GM18868 (cell line): ENCODE measurements around the gene MYO7B.

Experiments
- ATAC-seq: cut with Tn5 transposase; IDR thresholded peaks from one replicate; pipeline ENCODE4 v1.9.1; 2021; ENCODE audit warnings: mild to moderate bottlenecking, moderate library complexity; ENCODE audit not compliant: unreplicated experiment

Gene MYO7B

DNA sequence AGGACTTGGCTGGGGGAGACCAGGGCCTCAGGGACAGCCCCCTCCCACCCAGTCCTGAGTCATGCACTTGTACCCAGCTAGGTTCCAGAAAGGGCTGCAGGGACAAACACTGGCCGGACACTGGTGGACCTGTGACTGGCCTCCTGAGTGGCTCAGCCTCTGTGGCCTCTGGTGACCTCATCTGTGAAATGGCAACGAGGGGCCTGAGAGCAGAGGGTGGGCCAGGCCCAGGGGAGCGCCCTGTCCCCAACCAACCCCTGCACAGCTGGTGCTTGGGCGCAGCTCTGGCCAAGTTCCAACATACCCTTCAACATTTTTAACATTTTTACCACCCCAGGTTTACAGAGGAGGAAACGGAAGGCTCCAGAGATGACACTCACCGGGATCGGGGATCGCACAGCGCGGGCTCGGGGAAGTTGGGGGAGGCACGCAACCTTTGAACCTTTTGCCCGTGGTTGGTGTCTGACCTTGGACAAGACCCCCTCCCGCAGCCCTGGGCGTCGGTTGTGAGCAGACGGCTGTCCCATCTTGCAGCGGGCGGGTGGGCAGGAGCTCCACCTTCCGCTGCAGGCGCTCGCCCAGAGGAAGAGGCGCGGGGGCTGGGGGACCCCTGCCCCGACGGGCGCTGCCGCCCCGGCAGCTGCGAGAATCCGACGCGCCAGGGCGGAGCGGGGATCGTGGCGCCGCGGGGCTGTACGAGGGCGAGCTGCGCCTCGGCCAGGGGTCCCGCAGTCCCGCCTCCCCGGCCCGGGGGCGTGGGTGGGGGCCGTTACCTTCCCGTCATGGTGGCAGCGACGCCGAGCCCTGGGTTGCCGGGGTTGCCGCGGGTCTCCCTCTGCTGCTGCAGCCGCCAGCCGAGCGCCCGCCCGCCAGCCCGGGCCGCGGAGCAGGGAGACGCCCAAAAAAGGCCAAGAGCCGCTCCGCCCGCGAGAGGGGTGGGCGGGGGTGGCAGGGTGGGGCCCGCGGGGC, 139.0 kb downstream of the MYO7B start:
- ATAC-seq: no peak

DNA sequence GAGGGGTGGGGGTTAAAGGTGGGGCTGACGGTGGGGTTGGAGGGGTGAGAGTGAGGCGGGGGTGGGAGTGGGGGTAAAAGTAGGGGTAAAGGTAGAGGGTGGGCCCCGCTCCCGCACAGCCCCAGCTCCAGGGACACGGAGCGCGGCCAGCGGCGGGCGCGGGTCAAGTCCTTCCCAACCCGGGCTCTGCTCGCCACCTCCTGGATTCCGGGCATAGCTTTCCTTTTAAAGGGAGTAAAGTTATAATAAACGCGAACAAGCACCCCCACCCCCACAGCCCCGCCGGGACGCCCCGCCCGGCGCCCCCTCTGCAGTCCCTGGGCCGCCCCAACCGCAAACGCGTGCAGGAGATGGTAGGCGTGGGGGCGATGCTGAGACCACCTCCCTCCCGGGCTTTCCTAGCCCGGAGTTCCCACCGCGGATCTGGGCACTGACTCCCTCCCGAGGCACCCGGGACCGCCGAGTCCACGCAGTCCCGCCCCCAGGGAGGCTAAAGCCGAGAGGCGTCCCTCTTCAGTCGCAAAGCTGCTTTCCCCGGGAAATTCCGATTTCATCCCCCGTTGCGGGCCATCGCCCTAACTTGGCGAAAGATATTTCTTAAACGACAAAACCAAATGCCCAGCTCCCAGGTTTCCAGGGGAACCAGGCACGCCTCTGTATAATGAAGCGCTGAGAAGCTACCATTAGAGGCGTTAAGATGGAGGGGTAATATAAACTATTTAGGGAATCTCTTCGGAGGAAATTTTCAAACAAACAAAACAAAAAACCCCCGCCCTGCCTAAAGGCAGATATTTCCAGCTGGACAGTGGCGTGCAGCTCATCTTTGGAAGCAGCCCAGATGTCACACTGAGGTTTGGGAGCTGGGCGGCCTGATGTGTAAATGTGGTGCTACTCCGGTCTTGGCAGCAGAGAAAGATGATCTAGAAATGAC, 140.1 kb downstream of the MYO7B start, which contains the start of gene LIMS2:
Gene LIMS2, minus strand, starts transcription at position 200 of the 931 bp plus-strand sequence. CDS start 506 bp downstream, outside the sequence.
- no peak for ATAC-seq

DNA sequence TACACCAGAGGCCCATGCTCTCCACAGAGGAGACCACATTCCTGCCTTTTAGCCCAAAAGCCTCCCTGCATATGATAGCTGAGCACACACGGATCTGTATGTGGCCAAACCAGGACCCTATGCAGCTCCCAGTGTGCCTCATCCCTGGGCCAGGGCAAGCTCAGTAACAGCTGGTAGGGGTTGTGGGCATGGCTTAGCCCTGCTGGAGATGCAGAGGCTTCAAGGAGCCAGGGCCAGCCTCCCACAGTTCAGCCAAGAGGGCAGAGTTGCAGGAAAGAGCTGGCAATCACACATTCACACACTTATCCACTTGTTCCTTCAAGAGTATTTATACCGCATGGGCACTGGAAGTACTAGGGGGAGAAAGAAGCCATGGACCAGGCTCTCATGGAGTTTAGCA, 141.4 kb downstream of the MYO7B start:
- no peak for ATAC-seq

DNA sequence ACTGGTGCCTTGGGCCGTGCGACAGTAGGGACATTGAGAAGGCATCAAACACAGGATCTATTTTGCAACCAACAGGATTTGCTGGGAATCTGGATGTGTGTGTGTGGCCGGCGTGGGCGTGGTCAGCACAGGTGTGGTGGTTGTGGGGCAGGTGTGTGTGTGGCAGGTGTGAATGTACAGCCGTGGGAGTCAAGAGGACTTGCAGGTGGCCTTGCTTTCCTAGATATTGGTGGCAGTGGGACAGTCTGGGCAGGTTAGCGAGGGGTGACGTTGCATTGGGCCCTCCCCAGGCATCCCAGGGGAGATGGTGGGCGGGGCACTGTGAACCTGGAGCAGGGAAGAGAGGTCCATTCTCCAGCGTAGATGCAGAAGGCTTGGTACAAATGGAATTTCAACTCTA, 143.0 kb downstream of the MYO7B start:
- ATAC-seq: no peak

DNA sequence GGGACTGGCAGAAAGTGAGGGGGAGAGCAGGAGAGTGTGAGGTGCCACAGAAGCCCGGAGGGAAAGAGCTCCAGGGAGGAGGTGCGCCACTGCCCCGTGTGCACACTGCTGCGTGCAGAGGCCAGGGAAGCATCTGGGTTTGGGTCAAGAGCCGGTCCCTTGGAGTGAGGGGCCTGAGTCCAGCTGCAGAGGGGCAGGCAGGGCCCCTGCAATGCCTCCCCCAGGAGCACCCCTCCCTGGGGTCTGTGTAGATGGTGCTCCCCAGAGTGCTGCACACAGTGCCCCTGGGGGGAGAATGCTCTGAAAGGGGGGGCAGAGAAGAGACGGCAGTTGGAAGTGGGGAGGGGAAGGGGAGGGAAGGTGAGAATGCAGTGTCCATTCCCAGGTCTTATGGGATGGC, 143.5 kb downstream of the MYO7B start:
- no peak for ATAC-seq

DNA sequence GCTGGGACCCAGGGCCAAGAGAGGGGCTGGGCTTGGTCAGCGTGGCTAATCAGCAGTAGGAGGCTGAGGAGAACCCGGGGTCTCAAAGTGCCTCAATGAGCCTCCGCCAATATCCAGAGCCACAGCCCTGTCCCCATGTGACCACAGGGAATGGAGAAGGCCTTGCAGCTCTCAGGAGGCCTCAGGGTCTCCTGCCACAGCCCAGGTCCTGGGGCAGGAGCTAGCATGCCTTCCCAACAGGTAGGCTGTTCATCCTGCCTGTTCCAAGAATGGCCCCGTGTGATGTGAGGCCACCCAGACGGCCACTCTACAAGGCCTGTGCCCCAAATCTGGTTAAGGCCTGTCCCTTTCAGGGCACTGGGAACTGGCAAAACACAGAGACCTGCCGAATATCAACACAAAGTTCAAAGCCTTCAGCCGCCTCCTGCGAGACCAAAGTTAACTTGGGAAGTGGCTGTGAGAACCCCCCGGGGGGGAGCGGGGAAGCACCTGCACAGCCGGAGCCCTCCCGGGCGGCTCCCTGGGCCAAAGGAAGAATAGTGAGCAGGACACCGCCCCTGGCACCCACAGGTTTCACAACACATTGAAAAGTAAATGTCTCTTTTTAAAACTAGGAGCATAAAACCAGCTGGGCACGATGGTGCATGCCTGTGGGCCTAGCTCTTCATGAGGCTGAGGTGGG, 144.3 kb downstream of the MYO7B start:
- no peak for ATAC-seq

DNA sequence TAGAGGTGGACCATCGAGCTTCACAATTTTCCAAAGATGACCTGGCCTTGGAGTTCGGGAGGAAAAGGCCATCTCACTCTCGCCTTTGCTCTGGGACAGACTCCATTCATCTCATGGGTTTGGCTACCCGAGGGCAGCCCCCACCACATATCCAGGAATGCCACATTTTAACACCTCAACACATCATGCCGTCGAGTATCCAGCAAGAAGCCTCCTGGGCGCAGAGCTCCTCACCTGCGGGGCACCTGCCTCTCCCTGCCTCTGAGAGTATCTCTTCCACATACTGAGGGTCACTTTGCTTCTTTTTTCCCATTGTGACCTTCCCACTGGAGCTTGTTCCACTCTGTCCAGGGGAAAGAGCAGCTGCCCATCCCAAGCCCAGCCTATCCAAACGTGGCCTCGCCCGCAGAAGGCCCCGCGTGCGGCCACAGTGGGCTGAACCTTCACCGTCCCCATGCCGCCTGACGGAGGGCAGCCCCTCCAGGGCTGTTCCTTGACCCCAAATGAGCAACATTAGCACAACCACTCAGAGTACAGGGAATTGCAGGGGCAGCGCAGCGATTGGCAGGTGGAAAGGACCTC, 145.3 kb downstream of the MYO7B start:
- no peak for ATAC-seq

DNA sequence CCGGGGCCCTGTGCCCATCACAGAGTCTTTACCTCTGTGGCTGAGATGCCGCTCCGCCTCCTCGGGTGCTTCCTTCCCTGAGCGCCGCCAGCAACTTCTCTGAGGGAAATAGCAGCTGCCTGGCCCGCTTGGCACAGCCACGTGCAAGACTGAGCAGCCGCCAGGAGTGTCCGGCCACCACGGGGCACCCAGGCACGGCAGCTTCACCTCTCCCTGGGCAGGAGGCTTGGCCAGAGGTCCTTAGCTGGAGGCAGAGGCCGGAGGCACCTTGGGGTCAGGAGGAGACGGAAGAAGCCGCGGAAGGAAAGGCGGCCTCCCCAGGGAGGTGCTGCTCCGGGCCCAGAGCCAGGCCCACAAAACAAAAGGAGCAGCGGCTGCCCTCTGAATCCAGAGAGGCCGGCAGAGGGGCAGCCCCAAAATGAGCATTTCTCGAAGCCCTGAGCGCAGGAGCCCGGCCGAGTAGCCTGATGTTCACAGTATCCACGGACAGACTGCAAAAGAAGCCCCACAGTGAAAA, 145.9 kb downstream of the MYO7B start:
- no peak for ATAC-seq

DNA sequence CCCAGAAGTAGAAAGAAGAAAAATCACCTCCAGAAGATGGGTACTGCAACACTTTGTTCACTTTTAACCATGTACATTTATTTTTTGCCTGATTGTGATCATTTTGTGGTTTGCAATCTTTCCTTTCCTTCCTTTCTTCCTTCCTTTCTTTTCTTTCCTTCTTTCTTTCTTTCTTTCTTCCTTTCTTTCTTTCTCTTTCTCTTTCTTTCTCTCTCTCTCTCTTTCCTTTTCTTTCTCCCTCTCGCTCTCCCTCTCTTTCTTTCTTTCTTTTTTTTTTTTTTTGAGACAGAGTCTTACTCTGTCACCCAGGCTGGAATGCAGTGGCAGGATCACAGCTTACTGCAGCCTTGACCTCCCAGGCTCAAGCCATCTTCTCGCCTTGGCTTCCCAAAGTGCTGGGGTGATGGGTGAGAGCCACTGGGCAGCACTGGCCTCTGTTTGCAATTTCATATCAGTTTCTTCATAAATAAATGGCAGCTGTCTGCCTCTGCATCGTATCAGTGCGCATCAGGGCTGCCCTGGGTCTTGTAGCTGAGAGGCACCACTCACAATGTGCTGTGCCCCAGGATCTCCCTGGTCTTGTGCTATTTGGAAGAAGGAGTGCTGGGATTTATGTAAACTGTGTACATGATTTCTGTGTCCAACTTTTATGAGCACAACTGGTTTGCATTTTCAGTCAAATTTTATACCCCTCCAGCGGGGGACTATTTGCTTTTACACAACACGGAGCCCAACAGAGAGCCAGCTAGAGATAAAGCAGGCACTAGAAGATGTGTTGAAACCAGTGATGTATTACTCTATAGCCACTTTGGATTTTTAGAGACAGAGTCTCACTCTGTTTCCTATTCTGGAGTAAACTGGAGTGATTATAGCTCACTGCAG, 146.7 kb downstream of the MYO7B start:
- no peak for ATAC-seq

DNA sequence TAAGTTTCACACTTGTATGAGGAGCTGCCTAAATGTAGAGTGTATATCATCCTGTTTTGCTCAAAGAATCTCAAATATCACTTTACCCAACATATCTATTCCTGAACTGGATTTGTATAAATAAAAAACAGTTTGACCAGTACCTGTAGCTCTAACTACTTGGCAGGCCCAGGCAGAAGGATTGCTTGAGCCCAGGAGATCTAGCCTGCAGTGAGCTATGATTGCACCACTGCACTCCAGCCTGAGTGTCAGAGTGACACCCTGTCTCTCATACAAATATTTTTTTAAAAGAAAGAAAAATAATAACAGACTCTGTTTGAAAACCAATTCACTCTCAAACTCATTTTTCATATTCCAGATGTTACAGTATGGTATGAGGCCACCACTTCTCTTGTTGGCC, 147.6 kb downstream of the MYO7B start:
- ATAC-seq: no peak

DNA sequence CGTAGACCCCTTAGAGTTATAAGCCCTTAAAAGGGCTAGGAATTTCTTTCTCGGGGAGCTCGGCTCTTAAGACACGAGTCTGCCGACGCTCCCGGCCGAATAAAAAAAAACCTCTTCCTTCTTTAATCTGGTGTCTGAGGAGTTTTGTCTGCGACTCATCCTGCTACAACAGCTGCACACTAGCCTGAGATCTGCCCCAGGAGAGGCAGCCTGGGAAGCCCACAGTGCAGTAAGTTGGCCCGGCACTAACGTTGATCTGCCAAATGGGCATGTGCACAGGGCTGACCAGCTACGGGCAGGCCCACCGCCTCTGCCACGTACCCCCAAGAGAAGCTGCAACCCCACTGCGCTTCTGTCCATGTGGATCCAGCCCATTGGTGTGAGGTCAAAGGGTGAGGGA, 148.3 kb downstream of the MYO7B start:
- ATAC-seq: no peak

DNA sequence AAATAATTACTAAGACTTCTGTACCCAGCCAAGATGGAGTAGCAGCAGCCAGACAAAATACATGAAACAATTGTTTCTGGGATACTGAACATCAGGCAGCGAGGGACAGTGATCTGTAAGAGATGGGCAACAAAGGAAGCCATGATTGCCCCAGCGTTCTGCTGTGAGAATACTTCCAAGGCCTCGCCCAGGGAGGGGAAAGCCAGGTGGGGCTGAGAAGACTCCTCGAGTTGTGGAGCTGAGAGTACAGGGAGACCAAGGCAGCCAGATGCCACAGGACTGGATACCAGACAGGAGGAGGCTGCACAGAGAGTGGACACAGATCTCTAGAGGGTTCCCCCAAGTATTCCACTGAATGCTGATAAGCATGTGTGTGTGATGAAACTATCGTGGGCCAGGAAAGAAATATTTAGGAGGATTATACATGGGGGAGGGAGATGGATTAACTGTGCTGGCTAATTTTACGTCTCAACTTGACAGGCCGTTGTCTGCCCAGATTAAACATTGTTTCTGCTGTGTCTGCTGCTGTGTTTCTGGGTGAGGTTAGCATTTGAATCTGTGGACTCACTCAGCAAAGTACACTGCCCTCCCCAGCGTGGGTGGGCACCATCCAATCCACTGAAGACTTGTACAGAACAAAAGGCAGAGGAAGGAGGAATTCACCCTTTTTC, 150.1 kb downstream of the MYO7B start:
- ATAC-seq: no peak
